Measurements from ENCODE around the gene CNPY1. TPM values are rescaled to one million over a fixed set of nuclear protein-coding genes. Genes with fewer than 3 reads are reported as not detected.

The CNPY1 gene
- total and polyA plus RNA-seq, 4 donors: not detected

GRCh38 chr7:155465761-155466141, 80.6 kb downstream of the CNPY1 start:
- peaks cover 17 to 54% (median 36%) of the 10 kb centered on the region in 4 donors for H3K27me3 ChIP-seq (ENCODE audit: control insufficient read depth in 4 of 4, insufficient read depth in 4 of 4, low read length in 3 of 4)
- H3K36me3 ChIP-seq (ENCODE audit: control insufficient read depth in 4 of 4, insufficient read depth in 3 of 4, low read depth in 1 of 4, low read length in 3 of 4): peaks cover 0 to 1% (median 0%) of the 10 kb centered on the region in 4 donors
- no peak for DNase-seq (ENCODE audit: low spot score)
- H3K27ac ChIP-seq (ENCODE audit: low read depth in 1 of 2, low read length in 2 of 2): no peak overlapping the region
- TF ChIP-seq, protein P1, sequence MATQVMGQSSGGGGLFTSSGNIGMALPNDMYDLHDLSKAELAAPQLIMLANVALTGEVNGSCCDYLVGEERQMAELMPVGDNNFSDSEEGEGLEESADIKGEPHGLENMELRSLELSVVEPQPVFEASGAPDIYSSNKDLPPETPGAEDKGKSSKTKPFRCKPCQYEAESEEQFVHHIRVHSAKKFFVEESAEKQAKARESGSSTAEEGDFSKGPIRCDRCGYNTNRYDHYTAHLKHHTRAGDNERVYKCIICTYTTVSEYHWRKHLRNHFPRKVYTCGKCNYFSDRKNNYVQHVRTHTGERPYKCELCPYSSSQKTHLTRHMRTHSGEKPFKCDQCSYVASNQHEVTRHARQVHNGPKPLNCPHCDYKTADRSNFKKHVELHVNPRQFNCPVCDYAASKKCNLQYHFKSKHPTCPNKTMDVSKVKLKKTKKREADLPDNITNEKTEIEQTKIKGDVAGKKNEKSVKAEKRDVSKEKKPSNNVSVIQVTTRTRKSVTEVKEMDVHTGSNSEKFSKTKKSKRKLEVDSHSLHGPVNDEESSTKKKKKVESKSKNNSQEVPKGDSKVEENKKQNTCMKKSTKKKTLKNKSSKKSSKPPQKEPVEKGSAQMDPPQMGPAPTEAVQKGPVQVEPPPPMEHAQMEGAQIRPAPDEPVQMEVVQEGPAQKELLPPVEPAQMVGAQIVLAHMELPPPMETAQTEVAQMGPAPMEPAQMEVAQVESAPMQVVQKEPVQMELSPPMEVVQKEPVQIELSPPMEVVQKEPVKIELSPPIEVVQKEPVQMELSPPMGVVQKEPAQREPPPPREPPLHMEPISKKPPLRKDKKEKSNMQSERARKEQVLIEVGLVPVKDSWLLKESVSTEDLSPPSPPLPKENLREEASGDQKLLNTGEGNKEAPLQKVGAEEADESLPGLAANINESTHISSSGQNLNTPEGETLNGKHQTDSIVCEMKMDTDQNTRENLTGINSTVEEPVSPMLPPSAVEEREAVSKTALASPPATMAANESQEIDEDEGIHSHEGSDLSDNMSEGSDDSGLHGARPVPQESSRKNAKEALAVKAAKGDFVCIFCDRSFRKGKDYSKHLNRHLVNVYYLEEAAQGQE (IDR thresholded peaks at IDR 0.05): no peak
- TF ChIP-seq, protein P2, sequence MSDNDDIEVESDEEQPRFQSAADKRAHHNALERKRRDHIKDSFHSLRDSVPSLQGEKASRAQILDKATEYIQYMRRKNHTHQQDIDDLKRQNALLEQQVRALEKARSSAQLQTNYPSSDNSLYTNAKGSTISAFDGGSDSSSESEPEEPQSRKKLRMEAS (IDR thresholded peaks at IDR 0.05): no peak
- no peak for TF ChIP-seq RXRA (IDR thresholded peaks at IDR 0.05)
- TF ChIP-seq RAD21 (IDR thresholded peaks at IDR 0.05): no peak
- no peak for TF ChIP-seq ZBTB33 (IDR thresholded peaks at IDR 0.05)
- no peak for TF ChIP-seq ATF3 (IDR thresholded peaks at IDR 0.05)
- TF ChIP-seq, protein P3, sequence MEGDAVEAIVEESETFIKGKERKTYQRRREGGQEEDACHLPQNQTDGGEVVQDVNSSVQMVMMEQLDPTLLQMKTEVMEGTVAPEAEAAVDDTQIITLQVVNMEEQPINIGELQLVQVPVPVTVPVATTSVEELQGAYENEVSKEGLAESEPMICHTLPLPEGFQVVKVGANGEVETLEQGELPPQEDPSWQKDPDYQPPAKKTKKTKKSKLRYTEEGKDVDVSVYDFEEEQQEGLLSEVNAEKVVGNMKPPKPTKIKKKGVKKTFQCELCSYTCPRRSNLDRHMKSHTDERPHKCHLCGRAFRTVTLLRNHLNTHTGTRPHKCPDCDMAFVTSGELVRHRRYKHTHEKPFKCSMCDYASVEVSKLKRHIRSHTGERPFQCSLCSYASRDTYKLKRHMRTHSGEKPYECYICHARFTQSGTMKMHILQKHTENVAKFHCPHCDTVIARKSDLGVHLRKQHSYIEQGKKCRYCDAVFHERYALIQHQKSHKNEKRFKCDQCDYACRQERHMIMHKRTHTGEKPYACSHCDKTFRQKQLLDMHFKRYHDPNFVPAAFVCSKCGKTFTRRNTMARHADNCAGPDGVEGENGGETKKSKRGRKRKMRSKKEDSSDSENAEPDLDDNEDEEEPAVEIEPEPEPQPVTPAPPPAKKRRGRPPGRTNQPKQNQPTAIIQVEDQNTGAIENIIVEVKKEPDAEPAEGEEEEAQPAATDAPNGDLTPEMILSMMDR (IDR thresholded peaks at IDR 0.05; ENCODE audit: low read depth, low read length, missing input control): no peak
- TF ChIP-seq HNF4G (IDR thresholded peaks at IDR 0.05): no peak
- TF ChIP-seq TAF1 (conservative IDR thresholded peaks at IDR 0.05): no peak
- TF ChIP-seq YY1 (IDR thresholded peaks at IDR 0.05): no peak
- TF ChIP-seq HNF4A (conservative IDR thresholded peaks at IDR 0.05): no peak
- no peak for TF ChIP-seq SP1 (IDR thresholded peaks at IDR 0.05)
- no peak for TF ChIP-seq JUND (IDR thresholded peaks at IDR 0.05)
- TF ChIP-seq EGR1 (IDR thresholded peaks at IDR 0.05; ENCODE audit: low read depth in 2 of 2): no peak
- TF ChIP-seq FOXA2 (IDR thresholded peaks at IDR 0.05): no peak
- TF ChIP-seq NR2F2 (IDR thresholded peaks at IDR 0.05): no peak
- TF ChIP-seq GABPA (IDR thresholded peaks at IDR 0.05 in 1 of 2, conservative IDR thresholded peaks at IDR 0.05 in 1 of 2): no peak
- H3K9ac ChIP-seq (ENCODE audit: low read depth in 1 of 2, low read length in 2 of 2): no peak overlapping the region
- H3K4me3 ChIP-seq (ENCODE audit: low read depth in 1 of 3, low read length in 3 of 3): no peak overlapping the region
- H3K4me1 ChIP-seq (ENCODE audit: control insufficient read depth in 4 of 4, insufficient read depth in 4 of 4, low read length in 3 of 4): peaks cover 6 to 20% (median 14%) of the 10 kb centered on the region in 4 donors
- 17% methylated on average over 9 of the region's 9 CpGs for WGBS
- H3K9me3 ChIP-seq (ENCODE audit: control insufficient read depth in 4 of 4, low read length in 3 of 4): no peaks in the 10 kb centered on the region
